HG03196 (cell line): ENCODE measurements around the gene ABRAXAS1.
A peak's percentile ranks its signal among the peaks of the same experiment; 100 is the strongest.
"Not testable (repeated sequence)": the region's sequence is repeated elsewhere in the genome, so short reads cannot be mapped to it uniquely, and the experiment has no call there.

Experiments used
- ATAC-seq: cut with Tn5 transposase; IDR thresholded peaks from one replicate; pipeline ENCODE4 v1.9.1; 2021; ENCODE audit not compliant: unreplicated experiment

ABRAXAS1 gene

DNA sequence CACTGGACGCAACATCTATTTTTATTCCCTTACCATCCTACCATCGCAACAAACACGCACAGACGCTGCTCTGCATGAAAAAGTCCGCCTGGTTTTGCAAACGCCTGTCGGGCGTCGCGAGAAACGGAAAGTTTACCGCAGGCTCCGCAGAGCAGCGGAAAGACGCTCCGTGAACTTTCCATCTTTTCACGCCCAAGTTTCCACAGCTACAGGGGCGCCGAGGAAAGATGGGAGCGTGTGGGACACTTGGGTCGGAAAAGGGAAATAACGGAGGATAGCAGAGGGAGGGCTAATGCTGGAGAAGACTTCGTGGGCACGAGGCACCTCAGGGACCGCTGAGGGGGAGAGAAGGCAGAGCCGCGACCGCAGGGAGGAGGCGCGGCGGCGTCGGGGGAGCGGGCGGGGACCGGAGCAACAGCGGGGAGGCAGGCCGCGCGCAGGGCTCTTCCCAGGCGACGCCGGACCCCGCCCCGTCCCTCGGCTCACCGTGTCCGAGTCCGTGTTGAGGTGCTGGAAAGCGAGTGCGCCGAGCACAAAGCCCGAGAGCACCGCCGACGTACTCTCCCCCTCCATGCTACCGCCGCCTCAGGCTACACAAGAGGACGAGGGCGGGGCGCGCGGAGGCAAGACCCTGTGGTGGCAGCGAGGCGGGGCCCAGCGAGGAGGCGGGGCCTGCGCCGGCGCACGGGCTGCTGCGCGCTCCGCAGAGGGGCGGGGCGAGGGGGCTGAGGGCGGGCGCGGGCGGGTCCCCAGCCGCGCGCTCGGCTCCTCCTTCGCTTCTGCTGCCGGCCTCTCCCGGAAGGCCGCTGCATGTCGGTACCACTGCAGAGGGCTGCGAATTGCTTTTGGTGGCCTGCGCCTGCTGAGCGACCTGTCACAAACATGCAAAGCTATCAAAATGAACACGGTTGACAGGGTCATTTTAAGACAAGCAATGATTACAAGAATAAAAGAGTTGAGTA lies at the start of gene ABRAXAS1:
TSS of gene ABRAXAS1 (minus strand) at position 601 of the 962 bp plus-strand sequence. CDS start at position 573, 28 bp downstream.
- ATAC-seq, result peak; percentile 98

DNA sequence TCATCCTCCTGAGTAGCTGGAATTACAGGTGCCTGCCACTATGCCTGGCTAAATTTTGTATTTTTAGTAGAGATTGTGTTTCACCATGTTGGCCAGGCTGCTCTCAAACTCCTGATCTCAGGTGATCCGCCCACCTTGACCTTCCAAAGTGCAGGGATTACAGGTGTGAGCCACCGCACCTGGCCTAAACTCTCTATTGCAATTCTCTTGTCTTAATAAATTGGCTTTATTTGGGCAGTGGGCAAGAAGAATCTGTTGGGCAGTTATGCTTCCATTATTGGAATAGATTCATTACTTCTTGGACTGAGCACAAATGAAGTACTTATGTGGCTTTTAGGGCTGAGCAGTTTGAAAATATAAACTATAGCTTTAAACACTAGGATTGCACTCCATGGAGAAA lies 42.8 kb upstream of the ABRAXAS1 start:
- no peak for ATAC-seq

DNA sequence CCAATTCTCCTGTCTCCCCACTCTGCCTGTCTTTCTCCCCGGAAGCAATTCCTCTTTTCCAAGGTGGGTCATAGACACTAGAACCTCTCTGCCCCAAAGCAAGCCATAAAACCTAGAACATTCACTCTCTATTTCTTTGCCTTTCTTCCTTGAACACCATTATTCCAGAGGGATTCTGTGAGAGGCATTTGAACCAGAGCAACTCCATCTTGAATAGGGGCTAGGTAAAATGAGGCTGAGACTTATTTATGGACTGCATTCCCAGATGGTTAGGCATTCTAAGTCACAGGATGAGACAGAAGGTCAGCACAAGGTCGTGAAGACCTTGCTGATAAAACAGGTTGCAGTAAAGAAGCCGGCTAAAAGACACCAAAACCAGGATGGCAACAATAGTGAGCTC lies 37.3 kb upstream of the ABRAXAS1 start:
- ATAC-seq, result no peak

DNA sequence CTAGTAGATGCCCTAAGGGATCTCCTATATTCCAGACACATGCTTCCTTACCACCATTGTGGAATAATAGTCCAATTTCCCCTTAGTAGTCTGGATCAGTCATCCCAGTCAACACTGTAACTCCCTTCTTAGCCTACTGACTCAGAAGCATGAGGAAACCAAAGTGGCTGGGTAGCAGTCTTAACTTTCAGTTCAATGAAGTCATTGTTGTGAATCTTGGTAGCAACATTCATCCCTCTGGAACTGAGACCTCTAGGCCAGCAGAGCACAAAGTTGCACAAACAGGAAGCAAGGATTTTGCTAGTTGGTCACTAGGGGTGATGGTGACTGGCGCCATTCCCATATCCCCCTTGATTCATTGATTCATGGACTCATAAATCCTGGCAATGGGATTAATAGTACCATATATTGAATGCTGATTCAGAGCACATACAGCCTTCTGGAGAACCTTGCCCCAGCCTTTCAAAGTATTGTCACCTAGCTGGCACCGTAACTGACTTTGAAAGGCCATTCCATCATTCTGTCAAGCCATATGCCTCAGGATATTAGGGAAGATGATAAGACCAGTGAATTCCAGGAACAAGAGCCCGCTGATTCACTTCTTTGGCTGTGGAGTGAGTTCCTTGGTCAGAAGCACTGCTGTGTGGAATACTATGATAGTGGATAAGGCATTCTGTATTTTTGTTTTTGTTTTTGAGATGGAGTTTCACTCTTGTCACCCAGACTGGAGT lies 31.3 kb upstream of the ABRAXAS1 start:
- no peak for ATAC-seq

DNA sequence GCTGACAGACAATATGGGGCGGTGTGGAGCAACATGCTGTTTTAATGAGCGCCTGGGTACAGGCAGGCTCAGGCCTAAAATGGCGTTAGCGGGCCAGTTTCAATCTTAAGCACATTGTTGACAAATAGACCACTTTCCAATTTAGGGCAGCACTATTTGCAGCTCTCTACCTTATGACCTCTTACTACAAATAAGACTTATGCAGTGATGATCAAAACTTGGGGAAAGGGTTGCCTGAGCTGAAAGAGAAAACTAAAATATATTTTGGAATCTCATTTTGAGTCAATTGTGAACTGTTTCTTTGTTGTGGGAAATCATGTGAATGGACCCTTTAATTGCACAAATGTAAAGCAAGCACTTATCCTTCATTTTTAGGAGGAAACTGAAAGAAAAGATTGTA lies 25.5 kb upstream of the ABRAXAS1 start:
- no peak for ATAC-seq

DNA sequence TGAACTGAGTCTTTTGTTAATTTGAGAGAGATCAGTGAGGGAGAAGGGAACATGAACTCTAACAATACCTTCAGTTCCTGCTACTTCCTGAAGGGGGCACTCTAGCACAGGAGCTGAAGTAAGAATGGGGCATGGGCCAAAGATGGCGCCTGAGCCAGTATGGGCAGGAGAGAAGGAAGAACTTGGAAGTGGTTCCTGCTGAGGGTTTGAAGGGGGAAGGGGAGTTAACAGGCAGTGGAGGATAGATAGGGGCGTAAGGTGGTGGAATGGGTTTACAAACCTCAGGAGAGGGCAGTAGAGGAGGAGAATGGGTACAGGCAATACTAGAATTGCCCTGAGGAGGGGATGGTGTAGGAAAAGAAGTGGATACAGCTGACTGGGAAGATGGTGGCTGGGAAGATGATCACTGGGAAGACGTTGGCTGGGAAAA lies 24.3 kb upstream of the ABRAXAS1 start:
- not testable (repeated sequence) for ATAC-seq

DNA sequence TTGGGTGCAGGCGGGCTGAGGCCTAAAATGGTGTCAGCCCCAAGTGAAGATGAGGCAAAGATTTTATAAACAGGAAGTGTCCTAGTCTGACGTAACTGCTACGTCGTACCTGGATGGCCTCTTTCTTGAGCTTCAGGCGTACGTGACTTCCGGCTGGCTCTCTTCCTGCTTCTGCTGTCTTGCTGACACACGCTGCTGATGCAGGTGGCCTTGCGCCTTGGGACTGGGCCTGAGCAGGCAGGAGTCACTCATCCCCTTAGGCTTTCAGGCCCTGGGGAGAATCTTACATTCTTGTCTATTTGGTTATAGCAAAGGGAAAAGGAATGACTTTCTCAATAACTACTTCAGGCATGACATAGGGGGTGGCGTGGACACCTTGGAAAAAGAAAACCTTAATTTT lies 20.1 kb upstream of the ABRAXAS1 start:
- no peak for ATAC-seq

DNA sequence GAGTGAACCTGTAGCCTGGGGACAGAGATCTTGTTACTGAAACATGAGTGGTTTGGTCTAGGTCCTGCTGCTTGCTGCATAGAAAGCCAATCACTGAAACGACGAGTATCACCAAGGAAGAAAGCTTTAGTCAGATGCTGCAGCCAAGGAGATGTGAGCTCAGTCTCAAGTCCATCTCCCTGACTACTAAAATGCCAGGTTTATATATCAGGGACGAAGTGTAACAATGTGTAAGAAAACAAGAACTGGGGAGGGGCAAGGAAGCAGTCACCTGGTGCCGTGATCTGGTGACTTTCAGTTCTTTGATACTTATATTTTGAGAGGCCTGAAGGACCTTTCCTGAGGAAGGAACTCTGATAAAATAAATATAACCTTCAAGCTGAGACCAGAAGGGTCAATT lies 19.6 kb upstream of the ABRAXAS1 start:
- ATAC-seq, result no peak

DNA sequence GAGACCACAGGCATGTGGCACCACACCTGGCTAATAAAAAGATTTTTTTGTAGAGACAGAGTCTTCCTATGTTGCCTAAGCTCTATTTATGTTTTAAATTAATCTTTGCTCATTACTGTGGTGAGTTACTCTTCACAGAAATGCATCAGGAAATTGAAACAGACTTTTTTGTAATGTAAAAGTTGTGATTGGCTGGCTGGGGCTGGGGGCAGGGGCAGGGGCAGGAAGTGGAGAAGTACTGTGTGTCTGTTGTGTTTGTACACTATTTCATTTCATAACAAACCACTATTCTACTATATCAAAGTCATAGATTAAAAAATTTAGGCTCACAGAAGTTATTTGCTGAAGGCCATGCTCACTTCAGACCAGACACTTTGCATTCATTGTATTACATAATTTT lies 19.1 kb upstream of the ABRAXAS1 start:
- ATAC-seq, result no peak

DNA sequence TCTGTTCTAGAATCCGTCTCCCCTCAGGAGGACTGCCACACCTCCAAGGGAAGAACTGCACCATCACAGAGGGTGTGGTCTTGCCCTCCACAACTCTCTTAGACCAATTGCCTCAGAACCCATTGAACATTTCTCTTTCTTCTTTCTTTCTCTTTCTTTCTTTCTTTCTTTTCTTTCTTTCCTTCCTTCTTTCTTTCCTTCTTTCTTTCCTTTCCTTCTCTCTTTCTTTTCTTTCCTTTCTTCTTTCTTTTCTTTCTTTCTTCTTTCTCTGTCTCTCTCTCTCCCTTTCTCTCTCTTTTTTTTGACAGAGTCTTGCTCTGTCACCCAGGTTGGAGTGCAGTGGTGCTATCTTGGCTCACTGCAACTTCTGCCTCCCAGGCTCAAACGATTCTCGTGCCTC lies 16.8 kb upstream of the ABRAXAS1 start:
- ATAC-seq, result not testable (repeated sequence)

DNA sequence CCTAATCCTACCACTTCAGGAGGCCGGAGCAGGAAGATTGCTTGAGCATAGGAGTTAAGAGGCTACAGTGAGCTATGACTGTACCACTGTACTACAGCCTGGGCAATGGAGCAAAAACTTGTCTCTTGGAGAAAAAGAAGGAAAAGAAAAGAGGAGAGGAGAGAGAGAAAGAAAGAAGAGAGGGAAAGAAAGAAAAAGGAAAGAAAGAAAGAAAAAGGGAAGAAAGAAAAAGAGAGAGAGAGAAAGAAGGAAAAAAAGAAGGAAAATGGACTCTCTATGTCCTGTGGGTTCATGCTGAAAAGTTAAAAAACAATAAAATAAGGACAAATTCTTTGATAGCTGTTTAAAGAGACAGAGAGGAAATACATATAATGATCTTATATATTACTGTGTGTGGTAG lies 13.3 kb upstream of the ABRAXAS1 start:
- no peak for ATAC-seq

DNA sequence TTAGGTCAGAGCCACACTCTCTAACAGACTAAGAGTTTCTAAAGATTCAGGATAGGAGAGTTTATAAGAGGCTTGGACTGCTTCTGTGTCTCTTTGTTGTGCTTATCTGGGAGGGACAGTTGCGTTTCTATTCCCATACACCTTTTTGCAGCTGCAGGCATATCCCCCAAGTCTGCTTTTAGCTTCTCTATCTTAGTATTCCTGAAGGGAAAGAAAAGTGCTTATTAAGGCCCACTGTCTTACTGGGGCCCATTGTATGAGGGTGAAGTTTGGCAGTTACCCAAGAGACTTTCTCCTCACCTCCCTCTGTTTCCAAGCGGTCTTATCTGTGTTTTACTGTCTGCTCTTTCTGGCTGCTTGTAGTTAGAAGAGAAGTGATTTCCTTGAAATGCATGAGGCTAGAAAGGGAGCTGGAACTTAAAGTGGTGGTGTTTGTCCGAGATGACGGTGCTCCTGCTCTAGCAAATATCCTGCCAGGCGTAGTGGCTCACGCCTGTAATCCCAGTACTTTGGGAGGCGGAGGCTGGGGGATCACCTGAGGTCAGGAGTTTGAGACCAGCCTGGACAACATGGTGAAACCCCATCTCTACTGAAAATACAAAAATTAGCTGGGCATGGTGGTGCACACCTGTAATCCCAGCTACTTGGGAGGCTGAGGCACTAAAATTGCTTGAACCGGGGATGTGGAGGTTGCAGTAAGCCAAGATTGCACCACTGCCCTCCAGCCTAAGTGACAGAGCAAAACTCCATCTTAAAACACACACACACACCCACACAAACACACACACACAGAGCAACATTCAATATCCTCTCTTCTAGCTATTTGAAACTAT lies 11.4 kb upstream of the ABRAXAS1 start:
- ATAC-seq, result not testable (repeated sequence)

DNA sequence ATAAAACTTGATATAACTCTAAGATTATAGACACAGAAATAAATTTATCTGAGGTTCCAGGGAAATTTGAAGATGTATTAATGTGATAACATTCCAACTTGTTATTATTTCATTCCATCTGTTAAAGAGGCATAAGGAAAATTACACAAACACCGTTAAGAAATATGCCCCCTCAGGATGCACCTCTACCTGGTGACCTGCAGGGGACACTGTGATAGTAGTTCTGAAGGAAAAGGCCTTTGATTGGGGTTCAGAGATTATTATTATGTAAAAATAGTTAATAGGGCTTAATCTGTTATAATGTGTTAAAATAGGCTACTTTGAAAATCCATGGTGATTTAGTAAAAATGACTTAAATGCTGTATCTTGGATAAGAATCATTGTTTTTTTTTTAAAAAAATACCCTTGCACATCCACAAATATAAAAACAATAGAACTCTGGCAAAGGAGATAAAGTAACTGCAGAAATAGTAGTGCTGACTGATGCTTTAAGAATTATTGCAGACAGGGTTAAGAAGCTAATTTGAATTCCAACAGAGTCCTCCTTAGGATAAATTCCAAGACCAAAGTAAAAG lies 6.1 kb upstream of the ABRAXAS1 start:
- ATAC-seq, result peak; percentile 60

DNA sequence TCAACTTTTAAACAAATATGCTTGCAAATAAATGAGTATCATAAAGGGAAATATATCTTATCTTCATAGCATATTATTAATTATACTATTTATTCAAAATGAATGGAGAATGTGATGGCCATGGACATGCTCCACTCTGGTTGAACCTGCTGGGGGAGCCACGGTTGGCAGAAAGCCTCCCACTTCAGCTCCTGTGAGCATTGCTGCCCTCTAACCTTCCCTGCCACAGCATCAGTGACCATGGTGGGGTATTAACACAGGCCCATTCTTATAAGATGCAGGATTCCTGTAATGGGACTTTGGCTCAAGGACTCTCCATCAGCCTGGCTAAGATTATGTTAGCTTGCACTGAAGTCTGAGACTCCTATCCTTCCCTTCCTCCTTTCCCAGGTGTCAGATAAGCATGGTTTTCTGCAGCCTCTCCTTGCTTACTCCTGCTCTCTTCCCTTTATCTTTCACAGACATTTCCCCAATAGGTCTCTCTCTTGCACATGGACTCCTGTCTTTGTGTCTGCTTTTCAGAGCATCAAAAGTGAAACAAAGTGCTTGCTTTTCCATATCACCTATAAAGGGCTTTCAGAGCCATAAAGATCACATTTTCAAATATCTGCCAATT lies 4.9 kb upstream of the ABRAXAS1 start:
- no peak for ATAC-seq

DNA sequence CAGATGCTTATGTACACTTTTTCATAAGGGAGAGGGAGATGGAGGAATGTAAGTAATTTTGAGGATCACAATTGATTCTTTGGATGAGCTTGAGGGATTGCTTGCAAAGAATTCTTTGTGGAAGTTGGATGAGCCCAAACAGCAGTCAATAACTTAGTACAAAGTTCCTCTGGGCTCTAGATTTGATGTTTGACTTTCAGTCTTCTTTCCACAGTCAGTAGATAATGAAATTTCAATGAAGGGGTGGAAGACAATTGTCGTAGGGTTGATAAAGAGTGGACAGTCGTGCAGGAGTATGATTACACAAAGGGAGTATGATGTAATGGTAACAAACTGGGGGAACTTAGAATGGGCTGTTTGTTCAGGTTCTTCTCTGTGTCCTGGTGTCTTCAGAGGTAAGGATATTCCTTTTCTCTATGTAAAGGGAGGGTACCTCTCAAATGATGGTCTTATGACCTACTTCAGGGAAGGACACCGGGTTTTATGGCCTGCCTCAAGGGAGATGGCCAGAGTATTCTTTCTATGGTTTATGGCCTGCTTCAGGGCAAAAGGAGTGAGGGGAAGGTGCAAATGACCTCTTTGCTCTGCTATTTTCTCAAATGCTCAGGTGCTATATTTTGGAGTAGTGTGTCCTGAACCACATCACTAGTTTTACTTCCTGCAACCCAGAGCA lies 1.7 kb upstream of the ABRAXAS1 start:
- no peak for ATAC-seq

DNA sequence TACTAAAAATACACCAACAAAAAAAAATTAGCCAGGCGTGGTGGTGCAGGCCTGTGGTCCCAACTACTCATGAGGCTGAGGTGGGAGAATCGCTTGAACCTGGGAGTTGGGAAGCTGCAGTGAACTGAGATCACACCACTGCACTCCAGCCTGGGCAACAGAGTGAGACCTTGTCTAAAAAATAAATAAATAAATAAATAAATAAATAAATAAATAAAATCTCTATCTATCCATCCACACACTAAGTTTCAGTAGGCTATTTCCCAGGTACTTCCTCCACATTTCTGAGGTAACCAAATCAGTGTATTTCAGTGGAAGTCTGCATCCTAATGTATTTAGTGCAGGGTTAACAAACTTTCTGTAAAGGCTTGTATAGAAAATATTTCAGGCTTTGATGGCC lies 10.9 kb downstream of the ABRAXAS1 start:
- ATAC-seq, result no peak

DNA sequence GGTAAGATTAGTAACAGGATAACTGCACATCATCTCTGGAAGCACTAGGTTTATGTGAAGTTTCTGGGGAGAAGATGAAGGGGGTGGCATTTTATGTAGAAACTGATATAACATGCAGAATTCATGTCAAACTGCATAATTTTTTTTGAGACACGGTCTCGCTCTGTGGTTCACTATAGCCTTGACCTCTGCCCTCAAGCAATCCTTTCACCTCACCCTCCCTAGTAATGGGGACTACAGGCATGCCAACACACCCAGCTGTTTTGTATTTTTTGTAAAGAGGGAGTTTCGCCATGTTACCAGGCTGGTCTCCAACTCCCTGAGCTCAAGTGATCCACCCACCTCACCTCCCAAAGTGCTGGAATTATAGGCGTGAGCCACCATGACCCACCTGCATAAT lies 11.5 kb downstream of the ABRAXAS1 start:
- ATAC-seq, result no peak

DNA sequence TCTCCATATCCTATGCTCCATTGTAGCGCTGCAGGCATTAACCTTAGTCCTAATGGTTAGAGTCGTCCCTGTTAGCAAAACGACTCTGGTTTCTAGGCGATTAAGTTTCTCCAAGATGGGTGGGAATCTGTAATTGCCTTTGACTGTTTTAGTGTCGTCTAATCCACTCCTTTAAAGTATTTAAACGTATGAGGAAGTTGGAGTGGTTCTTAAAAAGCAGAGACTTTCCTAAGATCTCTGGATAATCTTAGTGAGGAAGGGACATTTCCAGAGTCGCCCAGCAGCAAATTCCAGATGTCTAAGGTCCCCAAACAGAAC lies 28.8 kb downstream of the ABRAXAS1 start:
- no peak for ATAC-seq

DNA sequence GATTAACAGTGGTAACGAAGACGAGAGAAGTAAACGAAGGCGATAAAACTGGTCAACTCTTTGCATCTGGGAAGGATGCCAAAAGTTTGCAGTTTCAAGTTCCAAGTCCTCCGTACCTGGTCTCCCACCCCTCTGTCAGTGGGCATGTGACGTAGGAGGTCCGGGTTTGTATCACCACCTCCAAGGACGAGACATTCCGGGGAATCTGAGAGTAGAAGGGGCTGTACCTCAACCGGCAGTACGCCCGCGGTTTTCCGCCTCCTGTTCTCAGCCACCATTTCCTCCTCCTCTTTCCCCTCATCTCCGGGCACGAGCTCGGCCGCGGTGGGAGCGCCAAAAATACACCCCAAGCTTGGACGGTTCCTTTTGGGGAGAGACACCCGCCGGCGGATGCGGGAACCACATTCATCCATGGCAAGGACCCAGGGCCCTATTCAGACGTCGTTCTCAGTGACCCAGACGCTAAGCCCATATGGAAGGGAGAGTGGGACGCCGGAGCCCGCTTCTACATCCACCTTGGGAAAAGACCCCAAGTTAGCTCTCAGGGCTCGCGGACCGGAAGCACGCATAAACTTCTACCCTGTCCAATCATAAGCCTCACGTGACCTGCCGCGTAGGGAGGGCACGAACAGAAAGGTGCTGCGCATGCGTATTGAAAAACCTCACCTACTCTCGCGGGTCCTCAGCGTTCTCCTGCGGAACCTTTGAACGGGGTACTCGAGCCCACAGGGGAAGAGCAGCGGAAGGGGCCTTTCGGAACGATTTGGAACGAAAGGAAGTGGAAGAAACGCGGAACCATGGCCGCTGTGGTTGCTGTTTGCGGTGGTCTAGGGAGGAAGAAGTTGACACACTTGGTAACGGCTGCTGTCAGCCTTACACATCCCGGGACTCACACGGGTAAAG lies 29.4 kb downstream of the ABRAXAS1 start, which contains the start of the genes HELQ and MRPS18C:
TSS of gene HELQ (minus strand) at position 543 of the 903 bp plus-strand sequence. CDS start at position 413, 130 bp downstream.
TSS of gene MRPS18C (plus strand) at position 778 of the 903 bp plus-strand sequence. CDS start at position 798, 20 bp downstream.
- peak; percentile 96 for ATAC-seq
